T-cell (primary cell): ENCODE data around the gene STAB2. TPM values are rescaled to one million over a fixed set of nuclear protein-coding genes. Genes with fewer than 3 reads are reported as not detected.

Experiments
- ATAC-seq, 4 experiments: fragments of 200-7000 bp in 3 of 4; fragments of 150-1000 bp in 1 of 4; cut with Tn5 transposase; replicated peaks in 1 of 4; 1 replicate in 3 of 4; 2 replicates in 1 of 4; pipeline ENCODE4 v1.10.0; 2021; ENCODE audit warnings: moderate library complexity in 3 of 4, mild to moderate bottlenecking in 2 of 4, moderate number of reproducible peaks in 1 of 4
- CTCF ChIA-PET, 2 donors: fragments of 300-600 bp; sonication (Branson Sonifier 250); formaldehyde crosslinking; loops; one replicate each; lab custom pipeline; 2022; ENCODE audit warnings: antibody characterized with exemption in 2 of 2; lab: Charles Lee
- POLR2A ChIA-PET, 2 donors: fragments of 300-600 bp; sonication (Branson Sonifier 250); formaldehyde crosslinking; loops; one replicate each; lab custom pipeline; 2022; ENCODE audit warnings: antibody characterized with exemption in 2 of 2; lab: Charles Lee
- DNase-seq, 35 experiments: peaks; one replicate each; pipeline versions ENCODE4 v3.0.0 to v3.0.0-alpha.2; 2013 to 2023
- H3K27ac ChIP-seq: one replicate; pipeline ENCODE4 v1.5.1; 2013; ENCODE audit warnings: low read length
- H3K27me3 ChIP-seq, 2 experiments: replicated peaks in 1 of 2; 1 replicate in 1 of 2; 2 replicates in 1 of 2; pipeline versions ENCODE4 v1.6.1 to v1.7.0; 2013; ENCODE audit warnings: low read length in 1 of 2, mixed read lengths in 1 of 2; ENCODE audit not compliant: control insufficient read depth in 2 of 2, insufficient read depth in 2 of 2; ENCODE audit errors: extremely low read depth in 1 of 2
- H3K36me3 ChIP-seq, 2 donors: 1 replicate in 1 of 2; 2 replicates in 1 of 2; pipeline versions ENCODE4 v1.6.1 to v1.7.0; 2013; ENCODE audit warnings: low read length in 1 of 2; ENCODE audit not compliant: control insufficient read depth in 2 of 2, insufficient read depth in 1 of 2; ENCODE audit errors: extremely low read depth in 1 of 2
- H3K4me1 ChIP-seq, 2 experiments: 1 replicate in 1 of 2; 2 replicates in 1 of 2; pipeline versions ENCODE4 v1.6.1 to v1.7.0; 2013; ENCODE audit warnings: low read length in 2 of 2, mixed read lengths in 1 of 2; ENCODE audit not compliant: insufficient read depth in 2 of 2, control insufficient read depth in 1 of 2; ENCODE audit errors: extremely low read depth in 1 of 2
- H3K4me3 ChIP-seq, 2 donors: 1 replicate in 1 of 2; 2 replicates in 1 of 2; pipeline versions ENCODE4 v1.5.1 to v1.7.0; 2013; ENCODE audit warnings: mild to moderate bottlenecking in 2 of 2, low read length in 1 of 2, moderate library complexity in 1 of 2; ENCODE audit not compliant: control insufficient read depth in 1 of 2; ENCODE audit errors: extremely low read depth in 1 of 2
- H3K9me3 ChIP-seq: 2 replicates; pipeline ENCODE4 v1.7.0; 2013
- H3K27ac Mint-ChIP-seq, 2 donors: one replicate each; pipeline ENCODE4 v1.8.0; 2020 to 2021; ENCODE audit warnings: mild to moderate bottlenecking in 2 of 2, mixed read lengths in 2 of 2
- H3K27me3 Mint-ChIP-seq, 2 donors: one replicate each; pipeline ENCODE4 v1.8.0; 2021 to 2022; ENCODE audit warnings: mixed read lengths in 2 of 2
- H3K36me3 Mint-ChIP-seq: one replicate; pipeline ENCODE4 v1.8.0; 2021; ENCODE audit warnings: mixed read lengths
- H3K4me1 Mint-ChIP-seq, 3 donors: one replicate each; pipeline ENCODE4 v1.8.0; 2020 to 2022; ENCODE audit warnings: mixed read lengths in 3 of 3, mild to moderate bottlenecking in 1 of 3
- H3K4me3 Mint-ChIP-seq, 3 donors: one replicate each; pipeline ENCODE4 v1.8.0; 2020 to 2022; ENCODE audit warnings: mild to moderate bottlenecking in 3 of 3, mixed read lengths in 3 of 3, moderate library complexity in 3 of 3
- H3K9me3 Mint-ChIP-seq, 3 donors: one replicate each; pipeline ENCODE4 v1.8.0; 2020 to 2022; ENCODE audit warnings: mixed read lengths in 3 of 3
- WGBS: methylation state at CpG from one replicate; pipeline ENCODE4 v1.1.5; 2013; ENCODE audit warnings: missing lambda C conversion rate; ENCODE audit not compliant: insufficient coverage; 5-methylcytosine and 5-hydroxymethylcytosine counted together
- total RNA-seq, 35 experiments: library from RNA in 6 of 35; stranded (reverse) in 6 of 35; fragments of 120-200 nt in 1 of 35; gene quantifications; one replicate each; pipeline versions ENCODE4 v1.2.1 to v1.2.4 and lab custom pipeline; 2013 to 2026

STAB2 gene
- total RNA-seq, 5 donors from 2014 or later (not counting 1 experiment from before 2014, with no cell fraction given): not detected

GRCh38 chr12:103664626-103665025 is 77.6 kb downstream of the STAB2 start:
- ChIA-PET POLR2A (no interaction called here), CTCF (no interaction called here)
- H3K9me3 ChIP-seq: no peaks in the 10 kb centered on the region
- Mint-ChIP-seq H3K9me3 (no peaks in the 10 kb centered on the region), H3K27me3 (peaks cover 16 to 18% of the 10 kb centered on the region in 2 donors), H3K4me3 (no peak overlapping the region), H3K27ac (no peak overlapping the region), H3K36me3 (no peaks in the 10 kb centered on the region), H3K4me1 (no peaks in the 10 kb centered on the region)
- no peak for ATAC-seq
- no peak overlapping the region for H3K27ac ChIP-seq
- no peak overlapping the region for H3K4me3 ChIP-seq
- 40% methylated on average over 1 of the region's 2 CpGs for WGBS
- H3K4me1 ChIP-seq: no peaks in the 10 kb centered on the region
- no peak for DNase-seq
- no peaks in the 10 kb centered on the region for H3K36me3 ChIP-seq
- H3K27me3 ChIP-seq: peaks cover 0 to 8% of the 10 kb centered on the region in 2 experiments

GRCh38 chr12:103665971-103666370 is 78.9 kb downstream of the STAB2 start:
- peaks cover 11 to 18% of the 10 kb centered on the region in 2 donors for H3K27me3 Mint-ChIP-seq
- no peak overlapping the region for H3K4me3 Mint-ChIP-seq
- H3K36me3 Mint-ChIP-seq: no peaks in the 10 kb centered on the region
- POLR2A ChIA-PET: no interaction called here
- H3K9me3 Mint-ChIP-seq: no peaks in the 10 kb centered on the region
- H3K27ac ChIP-seq: no peak overlapping the region
- no peak overlapping the region for H3K4me3 ChIP-seq
- H3K27me3 ChIP-seq: peaks cover 0 to 8% of the 10 kb centered on the region in 2 experiments
- no peak for DNase-seq
- no peaks in the 10 kb centered on the region for H3K36me3 ChIP-seq
- CTCF ChIA-PET: no interaction called here
- ATAC-seq: no peak
- WGBS: no CpG with 5 or more reads among the region's 5 CpGs
- no peaks in the 10 kb centered on the region for H3K4me1 Mint-ChIP-seq
- H3K4me1 ChIP-seq: no peaks in the 10 kb centered on the region
- no peaks in the 10 kb centered on the region for H3K9me3 ChIP-seq
- no peak overlapping the region for H3K27ac Mint-ChIP-seq

DNA sequence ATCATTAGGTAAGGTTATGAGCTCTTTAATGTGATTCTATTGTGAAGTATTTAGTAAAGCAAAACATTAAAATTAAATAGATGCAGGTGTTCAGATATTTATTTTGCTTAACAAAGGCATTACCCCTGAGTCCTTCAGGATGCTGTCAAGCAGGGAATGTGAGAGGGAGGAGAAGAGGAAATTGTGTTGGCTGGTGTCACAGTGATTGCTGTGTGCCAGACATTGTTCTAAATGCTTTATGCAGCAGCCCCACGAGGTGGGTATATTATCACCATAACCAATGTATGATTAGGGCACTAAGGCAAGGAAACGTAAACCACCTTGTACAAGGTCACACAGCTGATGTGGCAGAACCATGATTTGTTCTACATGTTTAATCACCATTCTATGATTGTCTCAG is 80.1 kb downstream of the STAB2 start:
- Histone ChIP-seq H3K9me3 (no peaks in the 10 kb centered on the region), H3K4me3 (no peak overlapping the region), H3K27ac (no peak overlapping the region), H3K27me3 (peaks cover 0 to 8% of the 10 kb centered on the region in 2 experiments), H3K36me3 (no peaks in the 10 kb centered on the region), H3K4me1 (no peaks in the 10 kb centered on the region)
- Mint-ChIP-seq H3K4me3 (no peak overlapping the region), H3K9me3 (no peaks in the 10 kb centered on the region), H3K27me3 (peaks cover 6 to 18% of the 10 kb centered on the region in 2 donors), H3K4me1 (no peaks in the 10 kb centered on the region), H3K27ac (no peak overlapping the region), H3K36me3 (no peaks in the 10 kb centered on the region)
- ChIA-PET POLR2A (no interaction called here), CTCF (no interaction called here)
- WGBS: no CpG with 5 or more reads among the region's 2 CpGs
- DNase-seq (no peak), ATAC-seq (no peak)

GRCh38 chr12:103668520-103668919 is 81.4 kb downstream of the STAB2 start:
- H3K36me3 Mint-ChIP-seq: no peaks in the 10 kb centered on the region
- ATAC-seq: no peak
- H3K27me3 Mint-ChIP-seq: peaks cover 6 to 18% of the 10 kb centered on the region in 2 donors
- H3K4me1 ChIP-seq: no peaks in the 10 kb centered on the region
- no peak overlapping the region for H3K4me3 ChIP-seq
- no peaks in the 10 kb centered on the region for H3K36me3 ChIP-seq
- H3K4me3 Mint-ChIP-seq: no peak overlapping the region
- no peaks in the 10 kb centered on the region for H3K4me1 Mint-ChIP-seq
- CTCF ChIA-PET: no interaction called here
- no peaks in the 10 kb centered on the region for H3K9me3 Mint-ChIP-seq
- no peak overlapping the region for H3K27ac ChIP-seq
- POLR2A ChIA-PET: no interaction called here
- no peak for DNase-seq
- H3K9me3 ChIP-seq: no peaks in the 10 kb centered on the region
- peaks cover 0 to 8% of the 10 kb centered on the region in 2 experiments for H3K27me3 ChIP-seq
- WGBS: 85% methylated on average over 7 of the region's 8 CpGs
- no peak overlapping the region for H3K27ac Mint-ChIP-seq

DNA sequence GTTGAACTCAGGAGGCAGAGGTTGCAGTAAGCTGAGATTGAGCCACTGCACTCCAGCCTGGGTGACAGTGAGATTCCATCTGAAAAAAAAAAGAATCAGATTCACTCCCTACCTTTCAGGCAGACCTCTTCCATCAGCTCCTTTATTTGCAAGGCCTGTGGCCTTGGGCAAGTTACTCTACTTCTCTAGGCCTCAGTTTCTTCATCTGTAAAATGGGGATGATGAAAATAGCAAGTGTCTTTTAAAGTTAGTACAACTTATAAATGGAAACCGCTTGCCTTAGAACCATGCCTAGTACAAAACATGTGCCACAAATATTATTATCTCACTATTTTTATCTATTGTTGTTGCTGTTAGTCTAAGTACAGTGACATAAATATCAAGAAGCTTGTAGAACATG is 84.3 kb downstream of the STAB2 start:
- WGBS: no CpG with 5 or more reads among the region's 1 CpG

GRCh38 chr12:103672401-103673119 is 85.5 kb downstream of the STAB2 start:
- H3K27ac Mint-ChIP-seq: no peak overlapping the region

More for the DNA sequence above, 84.3 kb downstream of the STAB2 start:
- peaks cover 4 to 15% of the 10 kb centered on the region in 2 donors for H3K27me3 Mint-ChIP-seq
- no peak overlapping the region for H3K4me3 ChIP-seq
- no peak overlapping the region for H3K27ac ChIP-seq
- no peaks in the 10 kb centered on the region for H3K9me3 ChIP-seq
- ChIA-PET POLR2A (no interaction called here), CTCF (no interaction called here)
- H3K4me1 ChIP-seq: no peaks in the 10 kb centered on the region
- peaks cover 0 to 3% of the 10 kb centered on the region in 2 experiments for H3K27me3 ChIP-seq
- H3K9me3 Mint-ChIP-seq: no peaks in the 10 kb centered on the region
- no peak overlapping the region for H3K27ac Mint-ChIP-seq
- H3K36me3 Mint-ChIP-seq: no peaks in the 10 kb centered on the region
- DNase-seq (no peak), ATAC-seq (no peak)
- H3K4me1 Mint-ChIP-seq: no peaks in the 10 kb centered on the region
- no peak overlapping the region for H3K4me3 Mint-ChIP-seq
- H3K36me3 ChIP-seq: no peaks in the 10 kb centered on the region

More at GRCh38 chr12:103672401-103673119, 85.5 kb downstream of the STAB2 start:
- H3K36me3 Mint-ChIP-seq: no peaks in the 10 kb centered on the region
- ChIA-PET POLR2A (no interaction called here), CTCF (no interaction called here)
- no peaks in the 10 kb centered on the region for H3K9me3 Mint-ChIP-seq
- no peak overlapping the region for H3K27ac ChIP-seq
- no peak for DNase-seq
- H3K27me3 Mint-ChIP-seq: peaks cover 7 to 15% of the 10 kb centered on the region in 2 donors
- no peak overlapping the region for H3K4me3 ChIP-seq
- WGBS: 76% methylated on average over 7 of the region's 10 CpGs
- no peaks in the 10 kb centered on the region for H3K4me1 Mint-ChIP-seq
- no peak for ATAC-seq
- H3K4me1 ChIP-seq: no peaks in the 10 kb centered on the region
- peaks cover 0 to 3% of the 10 kb centered on the region in 2 experiments for H3K27me3 ChIP-seq
- no peaks in the 10 kb centered on the region for H3K9me3 ChIP-seq
- no peaks in the 10 kb centered on the region for H3K36me3 ChIP-seq
- no peak overlapping the region for H3K4me3 Mint-ChIP-seq
